IMR-90 (cell line): ENCODE data around the gene SFXN2. TPM values are rescaled to one million over a fixed set of nuclear protein-coding genes. Genes with fewer than 3 reads are reported as not detected.
"Not testable (repeated sequence)": the region's sequence is repeated elsewhere in the genome, so short reads cannot be mapped to it uniquely, and the experiment has no call there.

Experiments
- ATAC-seq: fragments of 200-7000 bp; cut with Tn5 transposase; 2 replicates; pipeline ENCODE4 v1.9.1; 2020; ENCODE audit warnings: low read depth, mild to moderate bottlenecking, moderate library complexity
- BruUV-seq: library from RNA; stranded (reverse); fragments of 400-500 nt; replicated peaks from 2 replicates; lab custom pipeline; 2021; lab: Mats Ljungman, UMichigan
- CTCF ChIA-PET: fragments of 300-600 bp; formaldehyde crosslinking; extraction: SDS; loops from one replicate; lab custom pipeline; 2021; ENCODE audit warnings: antibody characterized with exemption; lab: Yijun Ruan, JAX
- POLR2A ChIA-PET: fragments of 300-600 bp; sonication (Branson Sonifier 250); formaldehyde crosslinking; loops from one replicate; lab custom pipeline; 2022; ENCODE audit warnings: antibody characterized with exemption; ENCODE audit not compliant: unreplicated experiment; lab: Charles Lee
- DNase-seq: peaks from one replicate; pipeline ENCODE4 v3.0.0; 2013
- H2AFZ ChIP-seq: replicated peaks from 2 replicates; pipeline ENCODE3; 2013; ENCODE audit warnings: low read length, mild to moderate bottlenecking; ENCODE audit not compliant: poor library complexity
- H2AK5ac ChIP-seq: 2 replicates; pipeline ENCODE4 v1.6.1; 2013; ENCODE audit warnings: low read depth, low read length, inconsistent platforms
- H2AK9ac ChIP-seq: replicated peaks from 2 replicates; pipeline ENCODE3; 2013; ENCODE audit warnings: mild to moderate bottlenecking, low read depth, low read length, moderate library complexity; ENCODE audit not compliant: poor library complexity
- H2BK120ac ChIP-seq: 2 replicates; pipeline ENCODE4 v1.6.1; 2013; ENCODE audit warnings: low read depth, low read length, inconsistent platforms
- H2BK15ac ChIP-seq: 3 replicates; pipeline ENCODE4 v1.6.1; 2013; ENCODE audit warnings: low read depth, low read length, inconsistent platforms
- H2BK20ac ChIP-seq: 2 replicates; pipeline ENCODE4 v1.6.1; 2013; ENCODE audit warnings: low read depth, mild to moderate bottlenecking, inconsistent platforms, low read length, moderate library complexity
- H2BK5ac ChIP-seq: 2 replicates; pipeline ENCODE4 v1.6.1; 2013; ENCODE audit warnings: mild to moderate bottlenecking, low read depth, low read length, inconsistent platforms; ENCODE audit not compliant: poor library complexity, severe bottlenecking
- H3K14ac ChIP-seq: replicated peaks from 2 replicates; pipeline ENCODE4 v1.6.1; 2013; ENCODE audit warnings: low read depth, low read length, inconsistent platforms
- H3K18ac ChIP-seq: 2 replicates; pipeline ENCODE4 v1.6.1; 2013; ENCODE audit warnings: low read depth, low read length, control low read depth
- H3K23ac ChIP-seq: 2 replicates; pipeline ENCODE4 v1.6.1; 2013; ENCODE audit warnings: low read depth, low read length, inconsistent platforms
- H3K27ac ChIP-seq: 2 replicates; pipeline ENCODE4 v1.5.1; 2013; ENCODE audit warnings: mild to moderate bottlenecking, control low read depth, low read length; ENCODE audit not compliant: insufficient read depth
- H3K27me3 ChIP-seq: 2 replicates; pipeline ENCODE4 v1.6.1; 2013; ENCODE audit warnings: low read length; ENCODE audit not compliant: control insufficient read depth, insufficient read depth
- H3K36me3 ChIP-seq: 2 replicates; pipeline ENCODE4 v1.6.1; 2013; ENCODE audit warnings: low read length, mixed read lengths; ENCODE audit not compliant: control insufficient read depth, insufficient read depth
- H3K4ac ChIP-seq: 2 replicates; pipeline ENCODE4 v1.6.1; 2013; ENCODE audit warnings: low read depth, low read length, inconsistent platforms
- H3K4me1 ChIP-seq: 2 replicates; pipeline ENCODE4 v1.6.1; 2013; ENCODE audit warnings: low read length, mixed read lengths; ENCODE audit not compliant: control insufficient read depth, insufficient read depth
- H3K4me2 ChIP-seq: 2 replicates; pipeline ENCODE4 v1.6.1; 2013; ENCODE audit warnings: low read depth, mild to moderate bottlenecking, control low read depth, low read length, moderate library complexity
- H3K4me3 ChIP-seq: 2 replicates; pipeline ENCODE4 v1.5.1; 2013; ENCODE audit warnings: low read depth, mild to moderate bottlenecking, control low read depth, low read length, moderate library complexity; ENCODE audit not compliant: insufficient read depth
- H3K56ac ChIP-seq: 2 replicates; pipeline ENCODE4 v1.6.1; 2013; ENCODE audit warnings: low read length, inconsistent platforms; ENCODE audit not compliant: insufficient read depth; ENCODE audit errors: extremely low read depth
- H3K79me1 ChIP-seq, 2 experiments: 2 replicates each; pipeline ENCODE4 v1.6.1; 2013; ENCODE audit warnings: low read length in 2 of 2, inconsistent platforms in 1 of 2, low read depth in 1 of 2
- H3K9ac ChIP-seq: 2 replicates; pipeline ENCODE4 v1.6.1; 2013; ENCODE audit warnings: low read depth, low read length, control low read depth
- H3K9me1 ChIP-seq: 2 replicates; pipeline ENCODE4 v1.6.1; 2013; ENCODE audit warnings: low read length, inconsistent platforms; ENCODE audit not compliant: insufficient read depth
- H3K9me3 ChIP-seq: 2 replicates; pipeline ENCODE4 v1.6.1; 2013; ENCODE audit warnings: low read length; ENCODE audit not compliant: control insufficient read depth, insufficient read depth
- H4K20me1 ChIP-seq: 2 replicates; pipeline ENCODE4 v1.6.1; 2013; ENCODE audit warnings: low read length, inconsistent platforms; ENCODE audit not compliant: insufficient read depth
- H4K5ac ChIP-seq: 2 replicates; pipeline ENCODE4 v1.6.1; 2013; ENCODE audit warnings: mild to moderate bottlenecking, low read depth, low read length, control low read depth
- H4K8ac ChIP-seq, 2 experiments: 2 replicates each; pipeline ENCODE4 v1.6.1; 2013; ENCODE audit warnings: low read depth in 2 of 2, low read length in 2 of 2, control low read depth in 1 of 2, inconsistent platforms in 1 of 2
- H4K91ac ChIP-seq: 2 replicates; pipeline ENCODE4 v1.6.1; 2013; ENCODE audit warnings: low read depth, low read length, inconsistent platforms; ENCODE audit not compliant: insufficient read depth
- WGBS, 2 experiments: methylation state at CpG; one replicate each; pipeline versions ENCODE4 v1.1.5 to v1.1.7; 2013; ENCODE audit warnings: missing lambda C conversion rate in 2 of 2; ENCODE audit not compliant: insufficient read length in 1 of 2; ENCODE audit errors: extremely low coverage in 2 of 2; 5-methylcytosine and 5-hydroxymethylcytosine counted together
- dilution Hi-C: fragments of 300-500 bp; cut with HindIII; formaldehyde crosslinking; loops from one replicate; pipeline ENCODE4 v1.14.3; 2018; ENCODE audit warnings: low sequenced_read_pairs; ENCODE audit not compliant: unreplicated experiment
- in situ Hi-C: fragments of 300-500 bp; cut with MboI; formaldehyde crosslinking; loops from 3 replicates; pipeline ENCODE4 v1.14.3; 2019; ENCODE audit warnings: low sequenced_read_pairs, inconsistent platforms, mixed read lengths
- intact Hi-C: fragments of 100-400 bp; cut with micrococcal nuclease; formaldehyde crosslinking; loops from 2 replicates; pipeline ENCODE4 v1.10.0; 2022
- polyA plus RNA-seq, 3 experiments: library from polyadenylated mRNA; depleted of rRNA; stranded (reverse); fragments of >200 nt; gene quantifications; 2 replicates each; pipeline ENCODE4 v1.2.3, GENCODE V29; 2012; ENCODE audit warnings: low replicate concordance in 1 of 3
- total RNA-seq: library from RNA; depleted of rRNA; stranded (reverse); fragments of >200 nt; gene quantifications from 2 replicates; pipeline ENCODE4 v1.2.3, GENCODE V29; 2012

The SFXN2 gene
- total and polyA plus RNA-seq, 2 of the 4 experiments (the other 2 are of a cell fraction), result 6.9 to 11.7 TPM

DNA sequence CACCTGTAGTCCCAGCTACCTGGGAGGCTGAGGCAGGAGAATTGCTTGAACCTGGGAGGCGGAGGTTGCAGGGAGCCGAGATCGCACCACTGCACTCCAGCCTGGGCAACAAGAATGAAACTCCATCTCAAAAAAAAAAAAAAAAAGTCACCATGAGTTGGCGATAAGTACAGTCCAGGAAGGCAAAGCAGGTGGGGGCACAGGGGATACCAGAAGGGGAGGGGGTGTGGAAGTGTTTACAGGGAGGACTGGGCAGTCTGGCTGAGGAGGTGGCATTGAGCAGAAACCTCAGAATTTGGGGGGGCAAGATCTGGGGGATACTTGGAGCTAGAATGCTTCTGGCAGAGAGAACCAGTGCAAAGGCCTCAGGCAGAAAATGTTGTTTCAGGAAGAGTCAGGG lies 47.0 kb upstream of the SFXN2 start:
- H3K4me3 ChIP-seq, H2BK5ac ChIP-seq, H3K79me1 ChIP-seq, H3K4ac ChIP-seq, H2BK120ac ChIP-seq, H2AK9ac ChIP-seq, H3K4me2 ChIP-seq, BruUV-seq, H3K36me3 ChIP-seq, H4K91ac ChIP-seq, intact Hi-C loops, DNase-seq, in situ Hi-C loops, H3K23ac ChIP-seq, H3K9me1 ChIP-seq, H3K27ac ChIP-seq, H4K20me1 ChIP-seq, POLR2A ChIA-PET, H3K27me3 ChIP-seq, H3K9me3 ChIP-seq, H3K18ac ChIP-seq, H4K8ac ChIP-seq, H3K56ac ChIP-seq, H2BK20ac ChIP-seq, H4K5ac ChIP-seq, H2AFZ ChIP-seq, dilution Hi-C loops, H2BK15ac ChIP-seq, H3K9ac ChIP-seq, ATAC-seq, H3K14ac ChIP-seq, CTCF ChIA-PET: not testable (repeated sequence)
- Histone ChIP-seq H3K4me1 (peaks cover 13% of the 10 kb centered on the region), H2AK5ac (peak overlapping the region; percentile 39; the same call in 1 of the 2 replicates)
- WGBS, 2 experiments, result 100% methylated on average over 1 of the region's 4 CpGs; no CpG with 5 or more reads in 1 of the 2 experiments
